ENCODE measurements around the gene CCNF. TPM values are rescaled to one million over a fixed set of nuclear protein-coding genes. Genes with fewer than 3 reads are reported as not detected.

Gene CCNF
- total RNA-seq, 4 donors from 2014 or later: 4.7 to 19.8 (median 6.9) TPM

DNA sequence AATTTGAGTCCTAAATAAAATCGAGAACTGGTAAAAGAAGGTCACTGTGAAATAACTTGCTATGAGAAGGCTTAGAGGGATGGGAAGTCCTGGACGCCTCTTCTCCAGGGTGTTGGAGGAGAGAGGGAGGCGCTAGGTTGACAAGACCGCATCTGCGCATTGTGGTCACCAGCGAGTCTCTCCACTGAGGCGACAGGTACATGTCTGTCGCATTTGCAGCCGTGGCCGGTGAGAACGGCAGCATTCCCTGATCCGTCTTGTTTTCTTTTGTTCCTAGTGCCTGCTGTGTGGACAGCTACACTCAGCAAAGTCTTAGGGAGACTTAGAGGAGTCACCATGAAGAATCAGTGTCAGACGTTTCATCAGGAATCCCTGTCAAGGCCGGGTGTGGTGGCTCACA is 76.4 kb downstream of the CCNF start:
- Histone ChIP-seq H3K27ac (no peak overlapping the region), H3K27me3 (no peaks in the 10 kb centered on the region), H3K9me3 (no peaks in the 10 kb centered on the region), H3K4me3 (no peak overlapping the region), H3K4me1 (peaks cover 3 to 21% (median 11%) of the 10 kb centered on the region in 4 donors), H3K36me3 (no peaks in the 10 kb centered on the region)
- TF ChIP-seq, protein P1, sequence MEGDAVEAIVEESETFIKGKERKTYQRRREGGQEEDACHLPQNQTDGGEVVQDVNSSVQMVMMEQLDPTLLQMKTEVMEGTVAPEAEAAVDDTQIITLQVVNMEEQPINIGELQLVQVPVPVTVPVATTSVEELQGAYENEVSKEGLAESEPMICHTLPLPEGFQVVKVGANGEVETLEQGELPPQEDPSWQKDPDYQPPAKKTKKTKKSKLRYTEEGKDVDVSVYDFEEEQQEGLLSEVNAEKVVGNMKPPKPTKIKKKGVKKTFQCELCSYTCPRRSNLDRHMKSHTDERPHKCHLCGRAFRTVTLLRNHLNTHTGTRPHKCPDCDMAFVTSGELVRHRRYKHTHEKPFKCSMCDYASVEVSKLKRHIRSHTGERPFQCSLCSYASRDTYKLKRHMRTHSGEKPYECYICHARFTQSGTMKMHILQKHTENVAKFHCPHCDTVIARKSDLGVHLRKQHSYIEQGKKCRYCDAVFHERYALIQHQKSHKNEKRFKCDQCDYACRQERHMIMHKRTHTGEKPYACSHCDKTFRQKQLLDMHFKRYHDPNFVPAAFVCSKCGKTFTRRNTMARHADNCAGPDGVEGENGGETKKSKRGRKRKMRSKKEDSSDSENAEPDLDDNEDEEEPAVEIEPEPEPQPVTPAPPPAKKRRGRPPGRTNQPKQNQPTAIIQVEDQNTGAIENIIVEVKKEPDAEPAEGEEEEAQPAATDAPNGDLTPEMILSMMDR (IDR thresholded peaks at IDR 0.05): no peak
- no peak for TF ChIP-seq POLR2A (IDR thresholded peaks at IDR 0.05)
- no peak for DNase-seq

DNA sequence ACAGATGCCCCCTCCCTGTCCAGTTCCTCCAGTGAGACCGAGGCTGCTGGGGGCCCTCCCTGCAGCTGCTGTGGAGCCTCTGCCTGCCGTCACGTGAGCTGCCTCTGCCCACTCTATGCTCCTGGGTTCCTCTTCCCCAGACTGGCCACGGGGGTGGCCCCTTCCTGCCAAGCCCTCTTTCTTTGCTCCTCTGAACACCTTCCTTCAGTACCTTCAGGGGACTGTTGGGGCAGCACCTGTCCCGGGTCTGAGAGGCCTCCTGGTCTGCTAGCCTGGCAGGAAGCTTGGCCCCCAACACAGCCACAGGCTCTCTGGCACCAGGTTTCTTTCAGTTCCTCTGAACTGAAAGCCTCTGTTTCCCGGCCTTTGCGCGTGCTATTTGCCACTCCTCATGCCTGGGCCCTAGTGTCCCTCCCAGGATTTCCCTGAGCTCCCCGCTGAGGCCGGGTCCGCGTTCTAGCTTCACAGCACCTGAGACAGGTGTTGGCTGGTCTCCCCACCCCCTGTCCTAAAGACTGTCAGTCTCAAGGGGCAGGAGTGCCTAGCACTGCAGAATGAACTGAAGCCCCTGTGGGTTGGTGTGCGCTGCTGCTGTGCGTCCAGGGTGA is 77.9 kb downstream of the CCNF start:
- peak overlapping the region; percentile 41 to 84 (median 66) for H3K27ac ChIP-seq
- peak in 2 of 3 donors; percentile 82 to 86 for DNase-seq
- H3K36me3 ChIP-seq: no peaks in the 10 kb centered on the region
- TF ChIP-seq, protein P1 (IDR thresholded peaks at IDR 0.05): peak in 4 of 6 experiments; percentile 7 to 54 (median 43)
- no peak for TF ChIP-seq POLR2A (IDR thresholded peaks at IDR 0.05)
- H3K9me3 ChIP-seq: no peaks in the 10 kb centered on the region
- no peaks in the 10 kb centered on the region for H3K27me3 ChIP-seq
- H3K4me1 ChIP-seq: peaks cover 0 to 21% (median 13%) of the 10 kb centered on the region in 4 donors
- H3K4me3 ChIP-seq: no peak overlapping the region

DNA sequence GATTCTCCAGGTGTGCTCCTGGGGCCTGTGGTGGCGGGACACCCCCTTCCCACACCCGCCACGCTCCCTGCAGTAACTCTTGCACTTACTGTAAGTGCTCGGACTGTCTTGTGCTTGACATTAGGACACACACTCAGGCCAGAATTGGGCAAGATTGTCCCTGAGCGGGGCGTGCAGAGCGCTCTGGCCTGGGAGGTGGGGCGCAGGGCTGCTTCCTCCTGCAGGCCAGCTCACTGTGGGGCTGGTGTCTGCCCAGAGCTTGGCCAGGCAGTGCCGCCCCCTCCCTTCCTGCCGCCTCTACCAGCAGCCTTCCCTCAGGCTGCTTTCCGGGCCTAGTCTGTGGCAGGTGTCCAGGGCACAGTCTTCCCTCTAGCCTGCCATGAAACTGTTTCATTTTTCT is 78.4 kb downstream of the CCNF start:
- peaks cover 0 to 21% (median 13%) of the 10 kb centered on the region in 4 donors for H3K4me1 ChIP-seq
- no peaks in the 10 kb centered on the region for H3K36me3 ChIP-seq
- TF ChIP-seq POLR2A (IDR thresholded peaks at IDR 0.05): no peak
- TF ChIP-seq, protein P1 (IDR thresholded peaks at IDR 0.05): no peak
- no peaks in the 10 kb centered on the region for H3K9me3 ChIP-seq
- peak overlapping the region; percentile 41 to 84 (median 66) for H3K27ac ChIP-seq
- DNase-seq: peak in 2 of 3 donors; percentile 41 to 59
- H3K27me3 ChIP-seq: no peaks in the 10 kb centered on the region
- no peak overlapping the region for H3K4me3 ChIP-seq

Small RNAs within 50 kb of the gene (small RNA-seq; reads per million reads assigned to genes)
- gene MIR6768: 0 reads per million in 2 donors

Other genes with a start within 250 kb of the CCNF start
- not detected for gene CASKIN1, start 232.8 kb upstream of the CCNF start, total RNA-seq
- 10 to 100 TPM; 45.7 to 95.7 (median 69.4) TPM for gene MLST8, start 224.0 kb upstream of the CCNF start, total RNA-seq
- gene BRICD5, start 218.6 kb upstream of the CCNF start, total RNA-seq: 10 to 100 TPM; 13.3 to 44.6 (median 19.8) TPM
- gene PGP, start 214.6 kb upstream of the CCNF start, total RNA-seq: 10 to 100 TPM; 21.7 to 25.6 (median 23.1) TPM
- 100 to 1,000 TPM in 1 of 4 donors, 10 to 100 TPM in 3; 35.6 to 124 (median 76.2) TPM for gene E4F1, start 205.9 kb upstream of the CCNF start, total RNA-seq
- gene DNASE1L2, start 193.0 kb upstream of the CCNF start, total RNA-seq: 1 to 10 TPM in 3 of 4 donors, not detected in 1; 2.0 to 2.8 (median 2.5) TPM
- gene ECI1, start 177.9 kb upstream of the CCNF start, total RNA-seq: 100 to 1,000 TPM in 2 of 4 donors, 10 to 100 TPM in 2; 60.2 to 114 (median 95.6) TPM
- 100 to 1,000 TPM in 3 of 4 donors, 10 to 100 TPM in 1; 71.5 to 155 (median 122) TPM for gene RNPS1, start 161.3 kb upstream of the CCNF start, total RNA-seq
- 1 to 10 TPM; 3.2 to 6.6 (median 4.6) TPM for gene ABCA3, start 88.7 kb upstream of the CCNF start, total RNA-seq
- 10 to 100 TPM in 1 of 4 donors, 1 to 10 TPM in 3; 1.4 to 13.2 (median 3.7) TPM for gene TEDC2, start 30.7 kb downstream of the CCNF start, total RNA-seq
- gene NTN3, start 41.9 kb downstream of the CCNF start, total RNA-seq: not detected
- 10 to 100 TPM in 3 of 4 donors, 1 to 10 TPM in 1; 5.6 to 16.2 (median 13.6) TPM for gene TBC1D24, start 45.7 kb downstream of the CCNF start, total RNA-seq
- 100 to 1,000 TPM in 2 of 4 donors, 10 to 100 TPM in 2; 27.2 to 116 (median 101) TPM for gene ATP6V0C, start 84.5 kb downstream of the CCNF start, total RNA-seq
- 100 to 1,000 TPM in 1 of 4 donors, 10 to 100 TPM in 3; 56.0 to 173 (median 83.8) TPM for gene AMDHD2, start 90.9 kb downstream of the CCNF start, total RNA-seq
- gene CEMP1, start 102.0 kb downstream of the CCNF start, total RNA-seq: 10 to 100 TPM in 1 of 4 donors, 1 to 10 TPM in 1, not detected in 2; 9.4 to 11.4 TPM
- gene PDPK1, start 108.6 kb downstream of the CCNF start, total RNA-seq: 100 to 1,000 TPM in 1 of 4 donors, 10 to 100 TPM in 3; 38.8 to 128 (median 85.1) TPM

Measured in Peyer's patch (tissue), 4 donors.